Stimulated activated CD4-positive, alpha-beta T cell treated with anti-CD3 and anti-CD28 coated beads, Interleukin-2, amount 100 ng/mL, for 48 hours (primary cell): ENCODE results near the gene PDGFD.

Experiments used
- DNase-seq, 2 donors: peaks; one replicate each; pipeline ENCODE4 v3.0.0-alpha.2; 2020

Gene PDGFD

GRCh38 chr11:104092744-104093143 is 71.2 kb downstream of the PDGFD start:
- no peak for DNase-seq

- DNase-seq: no peak
These were observed 72.5 kb downstream of the PDGFD start for GRCh38 chr11:104091281-104092096.

GRCh38 chr11:104090767-104091166 is 73.2 kb downstream of the PDGFD start:
- no peak for DNase-seq

- no peak for DNase-seq
These were observed 74.5 kb downstream of the PDGFD start for GRCh38 chr11:104089481-104089880.

- DNase-seq: no peak
These were observed 77.3 kb downstream of the PDGFD start for GRCh38 chr11:104086621-104087020.

- DNase-seq: no peak
These were observed 85.0 kb downstream of the PDGFD start for GRCh38 chr11:104078995-104079394.

GRCh38 chr11:104078245-104078644 is 85.7 kb downstream of the PDGFD start:
- no peak for DNase-seq

- DNase-seq: no peak
These were observed 87.5 kb downstream of the PDGFD start for GRCh38 chr11:104076455-104076854.

GRCh38 chr11:104075706-104076105 is 88.2 kb downstream of the PDGFD start:
- DNase-seq: no peak

GRCh38 chr11:104075091-104075490 is 88.9 kb downstream of the PDGFD start:
- no peak for DNase-seq

- DNase-seq: no peak
These were observed 89.8 kb downstream of the PDGFD start for GRCh38 chr11:104073950-104074705.

- DNase-seq: no peak
These were observed 96.4 kb downstream of the PDGFD start for GRCh38 chr11:104067534-104067933.

GRCh38 chr11:104064034-104064630 is 99.8 kb downstream of the PDGFD start:
- no peak for DNase-seq

GRCh38 chr11:104061853-104062521 is 102.0 kb downstream of the PDGFD start:
- no peak for DNase-seq

GRCh38 chr11:104060820-104061219 is 103.1 kb downstream of the PDGFD start:
- DNase-seq: no peak

- no peak for DNase-seq
These were observed 103.7 kb downstream of the PDGFD start for GRCh38 chr11:104060004-104060794.

GRCh38 chr11:104058680-104059079 is 105.3 kb downstream of the PDGFD start:
- DNase-seq: no peak

GRCh38 chr11:104057908-104058307 is 106.0 kb downstream of the PDGFD start:
- DNase-seq: no peak

- no peak for DNase-seq
These were observed 108.4 kb downstream of the PDGFD start for GRCh38 chr11:104055596-104055995.

GRCh38 chr11:104054911-104055529 is 108.9 kb downstream of the PDGFD start:
- no peak for DNase-seq

GRCh38 chr11:104053743-104054478 is 110.0 kb downstream of the PDGFD start:
- no peak for DNase-seq
